Hepatocyte (in vitro differentiated cells): ENCODE measurements around the gene VASN.

Experiments
- EZH2 ChIP-seq: fragments of 200-600 bp; sonication (generic); IDR thresholded peaks from 2 replicates; pipeline ENCODE4 v1.6.1; 2016; ENCODE audit warnings: antibody characterized with exemption, mild to moderate bottlenecking, borderline replicate concordance
- TF ChIP-seq, protein P1 (sequence below): fragments of 200-600 bp; sonication (generic); IDR thresholded peaks from 2 replicates; pipeline ENCODE4 v1.5.1; 2016; ENCODE audit warnings: antibody characterized with exemption, mild to moderate bottlenecking; ENCODE audit not compliant: poor library complexity

GRCh38 chr16:4337540-4338088, 34.0 kb upstream of the VASN start:
- no peak for TF ChIP-seq EZH2
- TF ChIP-seq, protein P1, sequence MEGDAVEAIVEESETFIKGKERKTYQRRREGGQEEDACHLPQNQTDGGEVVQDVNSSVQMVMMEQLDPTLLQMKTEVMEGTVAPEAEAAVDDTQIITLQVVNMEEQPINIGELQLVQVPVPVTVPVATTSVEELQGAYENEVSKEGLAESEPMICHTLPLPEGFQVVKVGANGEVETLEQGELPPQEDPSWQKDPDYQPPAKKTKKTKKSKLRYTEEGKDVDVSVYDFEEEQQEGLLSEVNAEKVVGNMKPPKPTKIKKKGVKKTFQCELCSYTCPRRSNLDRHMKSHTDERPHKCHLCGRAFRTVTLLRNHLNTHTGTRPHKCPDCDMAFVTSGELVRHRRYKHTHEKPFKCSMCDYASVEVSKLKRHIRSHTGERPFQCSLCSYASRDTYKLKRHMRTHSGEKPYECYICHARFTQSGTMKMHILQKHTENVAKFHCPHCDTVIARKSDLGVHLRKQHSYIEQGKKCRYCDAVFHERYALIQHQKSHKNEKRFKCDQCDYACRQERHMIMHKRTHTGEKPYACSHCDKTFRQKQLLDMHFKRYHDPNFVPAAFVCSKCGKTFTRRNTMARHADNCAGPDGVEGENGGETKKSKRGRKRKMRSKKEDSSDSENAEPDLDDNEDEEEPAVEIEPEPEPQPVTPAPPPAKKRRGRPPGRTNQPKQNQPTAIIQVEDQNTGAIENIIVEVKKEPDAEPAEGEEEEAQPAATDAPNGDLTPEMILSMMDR = no peak
